K562 (cell line): Measurements from ENCODE around the gene C19orf67. TPM values are rescaled to one million over a fixed set of nuclear protein-coding genes. Genes with fewer than 3 reads are reported as not detected.

Experiments used
- ARID2 ChIP-seq: fragments of 450-650 bp; IDR thresholded peaks from 2 replicates; pipeline ENCODE4 v1.6.1; 2017; ENCODE audit warnings: antibody characterized with exemption, mild to moderate bottlenecking
- CBX3 ChIP-seq, 2 experiments: IDR thresholded peaks; 1 replicate in 1 of 2; 2 replicates in 1 of 2; pipeline ENCODE4 v1.6.1; 2012; ENCODE audit warnings: inconsistent platforms in 2 of 2, low read length in 2 of 2, borderline replicate concordance in 1 of 2, control low read depth in 1 of 2
- E2F3 ChIP-seq: fragments of 250-450 bp; sonication (Bioruptor Pico); IDR thresholded peaks from 2 replicates; pipeline ENCODE4 v1.4.0; 2020; ENCODE audit warnings: mild to moderate bottlenecking
- KDM2B ChIP-seq: fragments of 250-450 bp; sonication (Bioruptor Pico); IDR thresholded peaks from 2 replicates; pipeline ENCODE4 v1.8.0; 2021; ENCODE audit warnings: mild to moderate bottlenecking, moderate library complexity
- MECOM ChIP-seq: fragments of 250-450 bp; sonication (Bioruptor Pico); IDR thresholded peaks from 2 replicates; pipeline ENCODE4 v1.8.0; 2022; ENCODE audit warnings: inconsistent platforms
- MTA1 ChIP-seq: fragments of 450-650 bp; IDR thresholded peaks from 2 replicates; pipeline ENCODE4 v1.6.1; 2017; ENCODE audit warnings: borderline replicate concordance
- RCOR1 ChIP-seq, 2 experiments: IDR thresholded peaks; 2 replicates each; pipeline ENCODE4 v1.6.1; 2012; ENCODE audit warnings: low read depth in 2 of 2, low read length in 2 of 2, borderline replicate concordance in 1 of 2, improper control_type of control experiment in 1 of 2
- ZC3H4 ChIP-seq: sonication (generic); formaldehyde crosslinking; IDR thresholded peaks from 2 replicates; pipeline ENCODE4 v1.9.0; 2021; ENCODE audit warnings: missing genetic modification reagents, borderline replicate concordance
- ZNF133 ChIP-seq: fragments of 250-450 bp; sonication (Bioruptor Pico); IDR thresholded peaks from 2 replicates; pipeline ENCODE4 v1.4.0; 2020; ENCODE audit warnings: mild to moderate bottlenecking
- ZNF217 ChIP-seq: sonication (generic); formaldehyde crosslinking; IDR thresholded peaks from 2 replicates; pipeline ENCODE4 v1.8.0; 2022; ENCODE audit warnings: mild to moderate bottlenecking, missing genetic modification reagents
- ZNF3 ChIP-seq: fragments of 250-450 bp; sonication (Bioruptor Pico); IDR thresholded peaks from 2 replicates; pipeline ENCODE4 v1.5.0; 2021; ENCODE audit warnings: mild to moderate bottlenecking, moderate library complexity
- ZNF511 ChIP-seq: sonication (generic); formaldehyde crosslinking; IDR thresholded peaks from 2 replicates; pipeline ENCODE4 v1.8.0; 2022; ENCODE audit warnings: mild to moderate bottlenecking, missing genetic modification reagents
- polyA plus RNA-seq, 8 experiments: library from polyadenylated mRNA; depleted of rRNA in 4 of 8; stranded (reverse) in 5 of 8; unstranded in 3 of 8; fragments of >200 nt; fragmentation: Nextera tagmentation in 2 of 8; fragmentation: Illumina TruSeq in 1 of 8; extraction: Ambion mirVana in 2 of 8; extraction: Trizol in 1 of 8; gene quantifications; 2 replicates each; pipeline versions ENCODE4 v1.2.1 to v1.2.3, GENCODE V29; 2011 to 2014; ENCODE audit warnings: inconsistent platforms in 1 of 8, missing spikeins in 1 of 8
- total RNA-seq, 7 experiments: library from RNA; depleted of rRNA in 6 of 7; stranded (reverse); fragments of >200 nt in 6 of 7; fragmentation: Illumina TruSeq in 2 of 7; extraction: Trizol in 2 of 7; gene quantifications; 2 replicates each; pipeline versions ENCODE4 v1.2.1 to v1.2.3, GENCODE V29; 2011 to 2021; ENCODE audit warnings: low replicate concordance in 1 of 7
- TF ChIP-seq, protein P1 (sequence below): fragments of 250-450 bp; sonication (Bioruptor Pico); IDR thresholded peaks from 2 replicates; pipeline ENCODE4 v1.8.0; 2021; ENCODE audit warnings: mild to moderate bottlenecking, moderate library complexity
- TF ChIP-seq, protein P2 (sequence below), 2 experiments: IDR thresholded peaks; 2 replicates each; pipeline ENCODE4 v1.6.1; 2011; ENCODE audit warnings: borderline replicate concordance in 1 of 2, control low read depth in 1 of 2, low read depth in 1 of 2, low read length in 1 of 2, mild to moderate bottlenecking in 1 of 2, mixed read lengths in 1 of 2, moderate library complexity in 1 of 2; ENCODE audit not compliant: insufficient read depth in 1 of 2, insufficient read length in 1 of 2, poor library complexity in 1 of 2, severe bottlenecking in 1 of 2; ENCODE audit errors: extremely low read depth in 1 of 2
- TF ChIP-seq, protein P3 (sequence below): fragments of 450-650 bp; IDR thresholded peaks from one replicate; pipeline ENCODE4 v1.6.1; 2018; ENCODE audit warnings: mild to moderate bottlenecking, moderate library complexity; ENCODE audit not compliant: partially characterized antibody
- TF ChIP-seq, protein P4 (sequence below): IDR thresholded peaks from 2 replicates; pipeline ENCODE4 v1.6.1; 2011; ENCODE audit warnings: borderline replicate concordance, low read depth, mild to moderate bottlenecking, moderate library complexity, low read length; ENCODE audit not compliant: insufficient read depth, poor library complexity, severe bottlenecking
- TF ChIP-seq, protein P5 (sequence below): IDR thresholded peaks from 2 replicates; pipeline ENCODE4 v1.6.1; 2012; ENCODE audit warnings: low read depth, low read length, improper control_type of control experiment, borderline replicate concordance

Gene C19orf67
- total and polyA plus RNA-seq, 9 of the 15 experiments (the other 6 are each of a cell fraction or from before 2014, with no cell fraction given) = 0.29 to 1.8 (median 0.51) TPM; not detected in 3

DNA sequence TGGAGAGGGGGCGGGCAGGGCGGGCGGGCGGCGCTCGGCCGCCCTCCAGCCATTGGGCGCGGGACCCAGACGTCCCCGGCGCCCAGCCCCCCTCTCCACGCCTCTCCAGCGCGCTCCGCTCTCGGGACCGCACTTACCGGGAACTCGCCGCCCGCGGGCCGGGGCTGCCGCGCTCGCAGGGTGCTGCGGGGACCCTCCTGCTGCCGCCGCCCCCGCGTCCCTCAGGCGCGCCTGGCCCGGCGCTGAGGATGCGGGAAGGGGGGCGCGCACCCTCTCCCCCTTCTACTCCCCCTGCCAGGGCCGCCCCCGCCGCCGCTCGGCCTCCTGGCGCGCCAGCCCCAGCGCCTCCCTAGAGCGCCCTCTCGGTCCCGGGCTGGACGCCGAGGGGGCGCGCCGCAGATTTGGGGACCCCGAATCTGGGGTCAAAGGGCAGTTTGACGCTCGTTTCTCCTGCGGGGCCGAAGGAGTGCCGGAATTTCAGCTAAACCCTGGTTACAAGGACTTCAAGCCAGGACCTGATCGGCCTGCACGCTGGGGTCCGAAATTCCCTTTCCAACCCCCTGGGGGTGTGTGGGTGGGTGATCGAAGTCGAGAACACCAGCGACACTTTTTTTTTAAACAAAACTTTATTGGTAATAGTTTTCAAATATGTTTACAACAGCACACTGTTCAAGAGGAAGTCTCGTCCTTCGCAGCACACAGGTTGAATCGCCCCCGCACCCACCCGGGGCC lies 5.7 kb upstream of the C19orf67 start (continued):
- TF ChIP-seq, protein P1, sequence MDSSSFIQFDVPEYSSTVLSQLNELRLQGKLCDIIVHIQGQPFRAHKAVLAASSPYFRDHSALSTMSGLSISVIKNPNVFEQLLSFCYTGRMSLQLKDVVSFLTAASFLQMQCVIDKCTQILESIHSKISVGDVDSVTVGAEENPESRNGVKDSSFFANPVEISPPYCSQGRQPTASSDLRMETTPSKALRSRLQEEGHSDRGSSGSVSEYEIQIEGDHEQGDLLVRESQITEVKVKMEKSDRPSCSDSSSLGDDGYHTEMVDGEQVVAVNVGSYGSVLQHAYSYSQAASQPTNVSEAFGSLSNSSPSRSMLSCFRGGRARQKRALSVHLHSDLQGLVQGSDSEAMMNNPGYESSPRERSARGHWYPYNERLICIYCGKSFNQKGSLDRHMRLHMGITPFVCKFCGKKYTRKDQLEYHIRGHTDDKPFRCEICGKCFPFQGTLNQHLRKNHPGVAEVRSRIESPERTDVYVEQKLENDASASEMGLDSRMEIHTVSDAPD = no peak
- peak; percentile 71; the same call in 1 of the 2 replicates for TF ChIP-seq E2F3 (CRISPR knock-in tag)
- TF ChIP-seq MTA1 = peak; percentile 57; the same call in 1 of the 2 replicates
- TF ChIP-seq ZC3H4 (CRISPR knock-in tag) = no peak
- TF ChIP-seq MECOM (CRISPR knock-in tag) = no peak
- no peak for TF ChIP-seq ZNF133 (CRISPR knock-in tag)
- no peak for TF ChIP-seq ZNF217 (CRISPR knock-in tag)
- no peak; the same call in none of the 2 replicates for TF ChIP-seq KDM2B (CRISPR knock-in tag)
- TF ChIP-seq ARID2 = no peak
- peak in 1 of 2 experiments; percentile 27; a peak in 2 of 4 replicates for TF ChIP-seq RCOR1 (IDR thresholded peaks at IDR 0.05; ENCODE audit: borderline replicate concordance in 1 of 2, low read depth in 2 of 2, low read length in 2 of 2)
- TF ChIP-seq, protein P2, sequence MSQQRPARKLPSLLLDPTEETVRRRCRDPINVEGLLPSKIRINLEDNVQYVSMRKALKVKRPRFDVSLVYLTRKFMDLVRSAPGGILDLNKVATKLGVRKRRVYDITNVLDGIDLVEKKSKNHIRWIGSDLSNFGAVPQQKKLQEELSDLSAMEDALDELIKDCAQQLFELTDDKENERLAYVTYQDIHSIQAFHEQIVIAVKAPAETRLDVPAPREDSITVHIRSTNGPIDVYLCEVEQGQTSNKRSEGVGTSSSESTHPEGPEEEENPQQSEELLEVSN (IDR thresholded peaks at IDR 0.05; ENCODE audit: borderline replicate concordance in 1 of 2, extremely low read depth in 1 of 2, insufficient read depth in 1 of 2, insufficient read length in 1 of 2, low read depth in 1 of 2, low read length in 1 of 2, poor library complexity in 1 of 2, severe bottlenecking in 1 of 2) = peak in 1 of 2 experiments; percentile 35
- TF ChIP-seq, protein P3, sequence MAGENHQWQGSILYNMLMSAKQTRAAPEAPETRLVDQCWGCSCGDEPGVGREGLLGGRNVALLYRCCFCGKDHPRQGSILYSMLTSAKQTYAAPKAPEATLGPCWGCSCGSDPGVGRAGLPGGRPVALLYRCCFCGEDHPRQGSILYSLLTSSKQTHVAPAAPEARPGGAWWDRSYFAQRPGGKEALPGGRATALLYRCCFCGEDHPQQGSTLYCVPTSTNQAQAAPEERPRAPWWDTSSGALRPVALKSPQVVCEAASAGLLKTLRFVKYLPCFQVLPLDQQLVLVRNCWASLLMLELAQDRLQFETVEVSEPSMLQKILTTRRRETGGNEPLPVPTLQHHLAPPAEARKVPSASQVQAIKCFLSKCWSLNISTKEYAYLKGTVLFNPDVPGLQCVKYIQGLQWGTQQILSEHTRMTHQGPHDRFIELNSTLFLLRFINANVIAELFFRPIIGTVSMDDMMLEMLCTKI = no peak
- TF ChIP-seq, protein P4, sequence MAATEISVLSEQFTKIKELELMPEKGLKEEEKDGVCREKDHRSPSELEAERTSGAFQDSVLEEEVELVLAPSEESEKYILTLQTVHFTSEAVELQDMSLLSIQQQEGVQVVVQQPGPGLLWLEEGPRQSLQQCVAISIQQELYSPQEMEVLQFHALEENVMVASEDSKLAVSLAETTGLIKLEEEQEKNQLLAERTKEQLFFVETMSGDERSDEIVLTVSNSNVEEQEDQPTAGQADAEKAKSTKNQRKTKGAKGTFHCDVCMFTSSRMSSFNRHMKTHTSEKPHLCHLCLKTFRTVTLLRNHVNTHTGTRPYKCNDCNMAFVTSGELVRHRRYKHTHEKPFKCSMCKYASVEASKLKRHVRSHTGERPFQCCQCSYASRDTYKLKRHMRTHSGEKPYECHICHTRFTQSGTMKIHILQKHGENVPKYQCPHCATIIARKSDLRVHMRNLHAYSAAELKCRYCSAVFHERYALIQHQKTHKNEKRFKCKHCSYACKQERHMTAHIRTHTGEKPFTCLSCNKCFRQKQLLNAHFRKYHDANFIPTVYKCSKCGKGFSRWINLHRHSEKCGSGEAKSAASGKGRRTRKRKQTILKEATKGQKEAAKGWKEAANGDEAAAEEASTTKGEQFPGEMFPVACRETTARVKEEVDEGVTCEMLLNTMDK = peak; percentile 15
- TF ChIP-seq, protein P5, sequence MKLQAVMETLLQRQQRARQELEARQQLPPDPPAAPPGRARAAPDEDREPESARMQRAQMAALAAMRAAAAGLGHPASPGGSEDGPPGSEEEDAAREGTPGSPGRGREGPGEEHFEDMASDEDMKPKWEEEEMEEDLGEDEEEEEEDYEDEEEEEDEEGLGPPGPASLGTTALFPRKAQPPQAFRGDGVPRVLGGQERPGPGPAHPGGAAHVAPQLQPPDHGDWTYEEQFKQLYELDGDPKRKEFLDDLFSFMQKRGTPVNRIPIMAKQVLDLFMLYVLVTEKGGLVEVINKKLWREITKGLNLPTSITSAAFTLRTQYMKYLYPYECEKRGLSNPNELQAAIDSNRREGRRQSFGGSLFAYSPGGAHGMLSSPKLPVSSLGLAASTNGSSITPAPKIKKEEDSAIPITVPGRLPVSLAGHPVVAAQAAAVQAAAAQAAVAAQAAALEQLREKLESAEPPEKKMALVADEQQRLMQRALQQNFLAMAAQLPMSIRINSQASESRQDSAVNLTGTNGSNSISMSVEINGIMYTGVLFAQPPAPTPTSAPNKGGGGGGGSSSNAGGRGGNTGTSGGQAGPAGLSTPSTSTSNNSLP = no peak
- peak; percentile 77 for TF ChIP-seq ZNF511 (CRISPR knock-in tag)
- TF ChIP-seq ZNF3 (CRISPR knock-in tag) = no peak
- peak in 1 of 2 experiments; percentile 78; a peak in 1 of 3 replicates for TF ChIP-seq CBX3 (IDR thresholded peaks at IDR 0.05; ENCODE audit: borderline replicate concordance in 1 of 2, low read length in 2 of 2)
